Activated T-helper 1 cell treated with anti-CD3 and anti-CD28 coated beads, Interleukin-12 subunit alpha, Interleukin-12 subunit beta, Interleukin-2, Interleukin-4 antibody, amounts not matched to agents 30 ng/mL and 10 ng/mL and 1 ng/mL, durations not matched to agents 14 hours and 24 hours and 36 hours (primary cell): Measurements from ENCODE around the gene RAB11FIP4. TPM values are rescaled to one million over a fixed set of nuclear protein-coding genes. Genes with fewer than 3 reads are reported as not detected.
"Not testable (repeated sequence)": the region's sequence is repeated elsewhere in the genome, so short reads cannot be mapped to it uniquely, and the experiment has no call there.

Experiments used
- DNase-seq: peaks from one replicate; pipeline ENCODE4 v3.0.0; 2021; ENCODE audit warnings: low spot score
- H3K27ac Mint-ChIP-seq: one replicate; pipeline ENCODE4 v1.8.0; 2021; ENCODE audit warnings: mild to moderate bottlenecking, mixed read lengths
- H3K27me3 Mint-ChIP-seq: one replicate; pipeline ENCODE4 v1.8.0; 2022; ENCODE audit warnings: mild to moderate bottlenecking, moderate library complexity, mixed read lengths; ENCODE audit not compliant: insufficient read depth
- H3K36me3 Mint-ChIP-seq: one replicate; pipeline ENCODE4 v1.8.0; 2021; ENCODE audit warnings: low read depth, mixed read lengths
- H3K4me1 Mint-ChIP-seq: one replicate; pipeline ENCODE4 v1.8.0; 2021; ENCODE audit warnings: low read depth, mixed read lengths
- H3K4me3 Mint-ChIP-seq: one replicate; pipeline ENCODE4 v1.8.0; 2021; ENCODE audit warnings: mild to moderate bottlenecking, moderate library complexity, mixed read lengths
- H3K9me3 Mint-ChIP-seq: one replicate; pipeline ENCODE4 v1.8.0; 2021; ENCODE audit warnings: mixed read lengths
- intact Hi-C: fragments of 100-400 bp; cut with micrococcal nuclease; formaldehyde crosslinking; loops from one replicate; pipeline ENCODE4 v1.15.1; 2024
- total RNA-seq: library from RNA; stranded (reverse); gene quantifications from 2 replicates; pipeline ENCODE4 v1.2.3, GENCODE V29; 2022

RAB11FIP4 gene, protein sequence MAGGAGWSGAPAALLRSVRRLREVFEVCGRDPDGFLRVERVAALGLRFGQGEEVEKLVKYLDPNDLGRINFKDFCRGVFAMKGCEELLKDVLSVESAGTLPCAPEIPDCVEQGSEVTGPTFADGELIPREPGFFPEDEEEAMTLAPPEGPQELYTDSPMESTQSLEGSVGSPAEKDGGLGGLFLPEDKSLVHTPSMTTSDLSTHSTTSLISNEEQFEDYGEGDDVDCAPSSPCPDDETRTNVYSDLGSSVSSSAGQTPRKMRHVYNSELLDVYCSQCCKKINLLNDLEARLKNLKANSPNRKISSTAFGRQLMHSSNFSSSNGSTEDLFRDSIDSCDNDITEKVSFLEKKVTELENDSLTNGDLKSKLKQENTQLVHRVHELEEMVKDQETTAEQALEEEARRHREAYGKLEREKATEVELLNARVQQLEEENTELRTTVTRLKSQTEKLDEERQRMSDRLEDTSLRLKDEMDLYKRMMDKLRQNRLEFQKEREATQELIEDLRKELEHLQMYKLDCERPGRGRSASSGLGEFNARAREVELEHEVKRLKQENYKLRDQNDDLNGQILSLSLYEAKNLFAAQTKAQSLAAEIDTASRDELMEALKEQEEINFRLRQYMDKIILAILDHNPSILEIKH
- total RNA-seq, result 28.7 and 29.8 TPM in 2 replicates

DNA sequence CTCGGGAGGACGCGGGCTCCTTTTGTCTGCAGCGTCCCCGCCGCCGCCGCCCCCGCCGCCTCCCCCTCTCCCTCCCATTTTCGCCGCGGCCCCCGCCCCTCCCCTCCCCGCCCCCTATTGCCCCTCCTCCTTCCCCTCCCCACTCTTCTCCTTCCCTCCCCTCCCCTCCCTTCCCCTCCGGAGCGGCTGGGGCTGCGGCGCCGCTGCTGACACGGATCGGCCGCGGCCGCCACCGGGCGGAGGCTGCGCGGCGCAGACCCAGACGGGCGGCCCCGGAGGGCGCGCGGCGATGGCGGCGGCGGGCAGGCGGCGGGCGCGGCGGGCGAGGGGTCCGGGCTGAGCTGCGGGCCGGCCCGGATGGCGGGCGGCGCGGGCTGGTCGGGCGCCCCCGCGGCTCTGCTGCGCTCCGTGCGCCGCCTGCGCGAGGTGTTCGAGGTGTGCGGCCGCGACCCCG is at the start of gene RAB11FIP4:
Gene RAB11FIP4, plus strand, starts transcription at position 180 of the 454 bp plus-strand sequence. Its CDS starts 178 bp downstream, at position 358.
- no peak for DNase-seq
- Mint-ChIP-seq H3K4me3 (peak within 1 kb of the TSS; percentile 77), H3K4me1 (peaks cover 6% of the 10 kb centered on the region), H3K36me3 (peaks cover 2% of the 10 kb centered on the region), H3K27me3 (peaks cover 59% of the 10 kb centered on the region), H3K9me3 (no peaks in the 10 kb centered on the region), H3K27ac (peak within 1 kb of the TSS; percentile 11)
- intact Hi-C loops, result no loop called here

DNA sequence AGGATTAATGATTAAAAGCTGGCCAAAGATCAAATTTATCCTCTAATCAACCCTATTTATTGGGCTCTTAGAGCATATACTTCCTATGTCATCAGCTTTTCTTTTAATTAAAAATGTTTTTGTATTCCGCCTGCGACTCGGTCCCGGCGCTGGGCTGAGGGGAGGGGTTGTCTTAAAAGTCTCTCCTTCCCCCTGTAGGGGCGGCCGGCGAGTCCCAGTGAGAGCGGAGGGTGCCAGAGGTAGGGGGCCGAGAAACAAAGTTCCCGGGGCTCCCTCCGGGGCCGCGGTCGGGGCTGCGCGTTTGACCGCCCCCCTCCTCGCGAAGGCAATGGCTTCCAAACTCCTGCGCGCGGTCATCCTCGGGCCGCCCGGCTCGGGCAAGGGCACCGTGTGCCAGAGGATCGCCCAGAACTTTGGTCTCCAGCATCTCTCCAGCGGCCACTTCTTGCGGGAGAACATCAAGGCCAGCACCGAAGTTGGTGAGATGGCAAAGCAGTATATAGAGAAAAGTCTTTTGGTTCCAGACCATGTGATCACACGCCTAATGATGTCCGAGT is 46.2 kb upstream of the RAB11FIP4 start:
- H3K4me1 Mint-ChIP-seq, H3K9me3 Mint-ChIP-seq, H3K27ac Mint-ChIP-seq, H3K4me3 Mint-ChIP-seq, intact Hi-C loops, DNase-seq, H3K36me3 Mint-ChIP-seq, H3K27me3 Mint-ChIP-seq: not testable (repeated sequence)

DNA sequence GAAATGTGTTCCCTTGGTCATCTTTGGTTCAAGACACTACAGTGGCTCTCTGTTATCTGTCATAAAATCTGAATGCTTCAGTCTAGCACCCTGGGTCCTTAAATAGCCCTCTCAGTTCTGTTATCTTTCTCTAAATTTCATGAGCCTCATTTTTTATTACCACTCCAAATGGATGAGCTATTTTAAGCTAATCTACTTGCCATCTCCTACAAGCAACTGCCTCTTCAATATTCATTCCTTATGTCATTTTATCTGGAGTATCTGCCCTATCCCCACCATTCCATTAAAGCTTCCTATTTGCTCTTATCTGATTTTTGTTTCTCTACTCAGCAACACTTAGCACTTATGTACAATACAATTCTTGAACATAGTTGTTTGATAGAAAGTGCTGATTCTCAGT is 42.0 kb upstream of the RAB11FIP4 start:
- Mint-ChIP-seq H3K4me1 (no peaks in the 10 kb centered on the region), H3K9me3 (no peaks in the 10 kb centered on the region), H3K4me3 (no peak overlapping the region), H3K27ac (no peak overlapping the region), H3K36me3 (peaks cover 12% of the 10 kb centered on the region), H3K27me3 (no peaks in the 10 kb centered on the region)
- intact Hi-C loops, result no loop called here
- no peak for DNase-seq

DNA sequence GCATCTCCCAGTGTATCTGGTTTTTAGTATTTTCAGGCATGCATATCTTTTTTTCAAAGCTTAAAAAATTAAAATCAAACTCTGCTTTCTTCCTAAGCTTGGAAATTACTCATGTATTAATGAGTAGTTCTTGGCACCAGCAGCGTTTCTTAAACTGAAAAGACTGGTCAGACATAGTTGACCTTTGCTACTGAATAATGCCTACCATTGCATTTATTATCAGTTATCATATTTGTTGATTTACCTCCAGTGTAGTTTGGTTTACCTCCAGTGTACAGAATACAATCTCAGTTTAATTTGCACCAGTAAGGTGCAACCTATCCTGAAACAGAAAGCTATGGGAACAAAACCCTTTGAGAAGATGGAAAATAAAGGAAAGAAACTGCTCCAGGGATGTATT is 35.5 kb upstream of the RAB11FIP4 start:
- Mint-ChIP-seq H3K4me1 (no peaks in the 10 kb centered on the region), H3K27ac (no peak overlapping the region), H3K27me3 (no peaks in the 10 kb centered on the region), H3K36me3 (peaks cover 18% of the 10 kb centered on the region), H3K4me3 (no peak overlapping the region), H3K9me3 (no peaks in the 10 kb centered on the region)
- intact Hi-C loops, result no loop called here
- no peak for DNase-seq

DNA sequence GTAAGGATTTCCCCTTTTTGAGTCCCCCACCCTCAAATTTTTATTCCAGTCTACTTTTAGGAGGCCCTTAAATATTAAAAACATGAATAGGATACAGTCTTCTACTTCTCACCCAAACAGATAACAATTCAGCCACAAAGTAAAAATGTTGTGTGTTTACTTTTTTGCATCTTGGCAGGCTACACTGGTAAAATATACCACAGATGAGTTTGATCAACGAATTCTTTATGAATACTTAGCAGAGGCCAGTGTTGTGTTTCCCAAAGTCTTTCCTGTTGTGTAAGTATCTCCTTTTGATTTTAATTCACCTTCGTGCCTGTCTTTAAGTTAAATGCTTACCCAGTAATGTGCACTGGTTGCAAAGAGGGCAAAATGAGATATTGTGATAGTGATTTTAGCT is 34.4 kb upstream of the RAB11FIP4 start:
- H3K27me3 Mint-ChIP-seq, result no peaks in the 10 kb centered on the region
- no peak overlapping the region for H3K27ac Mint-ChIP-seq
- peaks cover 18% of the 10 kb centered on the region for H3K36me3 Mint-ChIP-seq
- H3K9me3 Mint-ChIP-seq, result no peaks in the 10 kb centered on the region
- H3K4me3 Mint-ChIP-seq, result no peak overlapping the region
- DNase-seq, result no peak
- no peaks in the 10 kb centered on the region for H3K4me1 Mint-ChIP-seq
- intact Hi-C loops, result no loop called here

DNA sequence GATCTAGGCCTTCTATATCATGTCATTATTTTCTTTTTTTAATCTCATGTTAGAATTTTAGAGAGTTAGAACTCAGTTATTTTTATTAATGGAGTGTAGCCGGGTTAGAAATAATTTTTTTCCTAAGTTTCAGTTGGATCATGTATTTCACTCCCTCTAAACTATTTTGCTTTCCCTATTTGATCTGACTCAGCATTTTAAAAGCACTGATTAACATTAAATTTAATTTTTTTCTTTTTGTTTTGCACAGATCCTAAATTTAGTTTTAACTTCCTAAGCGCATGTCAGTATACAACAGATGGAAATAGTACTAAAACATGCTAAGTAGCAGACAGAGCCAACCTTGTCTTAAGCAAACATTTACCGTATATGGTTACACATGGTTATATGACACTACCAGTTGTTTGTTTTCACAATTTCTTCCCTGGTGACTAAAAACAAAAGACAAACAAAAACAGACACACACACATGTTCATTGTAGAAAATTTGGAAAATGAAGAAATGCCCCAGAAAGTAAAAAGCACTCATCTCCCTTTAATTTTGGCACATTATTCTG is 33.6 kb upstream of the RAB11FIP4 start:
- H3K27me3 Mint-ChIP-seq, result no peaks in the 10 kb centered on the region
- no peak overlapping the region for H3K4me3 Mint-ChIP-seq
- no peak overlapping the region for H3K27ac Mint-ChIP-seq
- peaks cover 21% of the 10 kb centered on the region for H3K36me3 Mint-ChIP-seq
- intact Hi-C loops, result no loop called here
- no peaks in the 10 kb centered on the region for H3K4me1 Mint-ChIP-seq
- DNase-seq, result no peak
- H3K9me3 Mint-ChIP-seq, result no peaks in the 10 kb centered on the region

DNA sequence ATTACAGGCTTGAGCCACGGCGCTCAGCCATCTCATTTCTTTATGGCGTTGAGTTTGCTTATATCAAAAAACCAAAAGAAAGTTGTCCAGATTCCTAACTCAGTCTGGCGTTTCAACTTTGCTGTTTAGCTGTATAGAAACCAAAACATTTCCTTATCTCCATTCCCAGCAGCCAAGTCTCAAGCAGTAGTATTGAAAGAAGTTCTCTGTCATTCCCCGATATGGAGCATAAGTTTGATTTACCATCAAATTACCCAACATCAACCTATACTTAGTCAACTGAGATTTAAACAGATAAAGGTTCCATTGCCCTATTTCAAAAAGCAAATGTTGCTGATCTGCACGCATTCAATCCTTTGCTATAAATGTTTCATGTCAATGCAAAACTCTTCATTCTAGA is 27.5 kb upstream of the RAB11FIP4 start:
- H3K9me3 Mint-ChIP-seq, result no peaks in the 10 kb centered on the region
- DNase-seq, result no peak
- no peak overlapping the region for H3K4me3 Mint-ChIP-seq
- H3K36me3 Mint-ChIP-seq, result peaks cover 14% of the 10 kb centered on the region
- no peak overlapping the region for H3K27ac Mint-ChIP-seq
- intact Hi-C loops, result no loop called here
- no peaks in the 10 kb centered on the region for H3K27me3 Mint-ChIP-seq
- H3K4me1 Mint-ChIP-seq, result no peaks in the 10 kb centered on the region

DNA sequence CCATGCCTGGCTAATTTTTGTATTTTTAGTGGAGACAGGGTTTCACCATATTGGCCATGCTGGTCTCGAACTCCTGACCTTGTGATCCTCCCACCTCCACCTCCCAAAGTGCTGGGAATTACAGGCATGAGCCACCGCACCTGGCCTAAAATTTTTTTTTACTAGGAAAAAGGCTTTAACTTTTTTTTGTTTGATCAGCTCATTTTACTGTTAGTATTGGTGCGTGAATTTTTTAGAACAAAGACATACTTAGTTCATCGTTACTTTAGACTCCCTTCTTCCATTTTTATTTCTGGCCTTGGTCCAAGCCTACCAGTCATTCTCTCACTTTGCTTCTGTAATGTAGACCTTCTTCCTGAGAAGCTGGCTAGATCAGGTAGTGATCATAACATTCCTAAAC is 25.4 kb upstream of the RAB11FIP4 start:
- no peaks in the 10 kb centered on the region for H3K27me3 Mint-ChIP-seq
- no peak overlapping the region for H3K4me3 Mint-ChIP-seq
- peaks cover 2% of the 10 kb centered on the region for H3K4me1 Mint-ChIP-seq
- H3K9me3 Mint-ChIP-seq, result no peaks in the 10 kb centered on the region
- H3K27ac Mint-ChIP-seq, result no peak overlapping the region
- intact Hi-C loops, result no loop called here
- no peak for DNase-seq
- peaks cover 10% of the 10 kb centered on the region for H3K36me3 Mint-ChIP-seq

DNA sequence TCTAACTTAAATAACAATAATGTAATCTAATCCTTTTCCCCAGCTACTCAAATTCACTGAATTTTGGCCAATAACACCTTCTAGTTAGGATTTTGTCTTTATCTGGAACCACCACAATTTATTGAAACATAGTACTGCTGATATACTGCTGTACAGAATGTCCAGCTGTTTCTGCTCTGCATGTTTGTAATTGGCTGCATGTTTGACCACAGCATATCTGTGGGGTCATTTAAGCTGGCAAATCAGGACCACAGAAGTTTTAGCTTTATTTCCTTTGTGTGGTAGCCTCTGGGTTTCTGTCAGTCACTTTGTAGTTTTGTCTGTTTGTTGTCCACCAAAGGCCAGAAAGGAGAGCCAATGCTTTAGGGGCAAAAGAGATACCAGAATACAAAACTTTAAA is 22.2 kb upstream of the RAB11FIP4 start:
- intact Hi-C loops, result no loop called here
- no peak overlapping the region for H3K4me3 Mint-ChIP-seq

DNA sequence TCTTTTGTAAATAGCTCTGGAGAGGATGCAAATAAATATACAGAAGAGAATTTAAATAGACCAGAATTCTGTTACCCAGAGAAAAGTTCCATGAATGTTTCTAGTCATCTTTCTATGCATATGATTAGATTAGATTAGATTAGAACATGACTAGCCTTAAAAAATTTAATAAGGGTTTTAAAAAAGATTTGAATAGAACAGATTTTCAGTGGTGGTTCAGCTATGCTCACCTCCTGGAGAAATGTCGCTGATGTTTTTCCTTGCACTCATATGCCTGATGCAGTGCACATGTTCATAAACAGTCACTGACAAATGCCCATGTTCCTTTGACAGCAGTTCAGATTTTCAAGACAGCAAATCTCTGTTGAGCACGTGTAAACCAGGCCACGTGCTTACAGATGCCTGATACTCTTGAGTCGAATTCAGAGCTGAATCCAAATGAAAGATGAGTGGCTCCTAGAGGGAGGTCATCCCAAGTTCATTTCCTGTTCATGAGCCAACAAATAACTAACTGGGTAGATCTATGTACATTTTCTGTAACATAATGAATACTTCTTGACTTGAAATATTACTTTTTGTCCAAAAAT is 19.9 kb upstream of the RAB11FIP4 start:
- Mint-ChIP-seq H3K27ac (no peak overlapping the region), H3K36me3 (peaks cover 7% of the 10 kb centered on the region), H3K9me3 (no peaks in the 10 kb centered on the region), H3K4me3 (no peak overlapping the region), H3K27me3 (no peaks in the 10 kb centered on the region), H3K4me1 (peaks cover 21% of the 10 kb centered on the region)
- intact Hi-C loops, result loop anchor here (2.0 to 10.0 kb wide), 5 partner anchors 51 to 465 kb away; partner anchors contain the start of genes EVI2A, EVI2B, NF1 and TEFM
- DNase-seq, result no peak

More for the DNA sequence above, 22.2 kb upstream of the RAB11FIP4 start:
- Mint-ChIP-seq H3K4me1 (peaks cover 21% of the 10 kb centered on the region), H3K9me3 (no peaks in the 10 kb centered on the region), H3K36me3 (peaks cover 7% of the 10 kb centered on the region), H3K27me3 (no peaks in the 10 kb centered on the region), H3K27ac (no peak overlapping the region)
- no peak for DNase-seq

DNA sequence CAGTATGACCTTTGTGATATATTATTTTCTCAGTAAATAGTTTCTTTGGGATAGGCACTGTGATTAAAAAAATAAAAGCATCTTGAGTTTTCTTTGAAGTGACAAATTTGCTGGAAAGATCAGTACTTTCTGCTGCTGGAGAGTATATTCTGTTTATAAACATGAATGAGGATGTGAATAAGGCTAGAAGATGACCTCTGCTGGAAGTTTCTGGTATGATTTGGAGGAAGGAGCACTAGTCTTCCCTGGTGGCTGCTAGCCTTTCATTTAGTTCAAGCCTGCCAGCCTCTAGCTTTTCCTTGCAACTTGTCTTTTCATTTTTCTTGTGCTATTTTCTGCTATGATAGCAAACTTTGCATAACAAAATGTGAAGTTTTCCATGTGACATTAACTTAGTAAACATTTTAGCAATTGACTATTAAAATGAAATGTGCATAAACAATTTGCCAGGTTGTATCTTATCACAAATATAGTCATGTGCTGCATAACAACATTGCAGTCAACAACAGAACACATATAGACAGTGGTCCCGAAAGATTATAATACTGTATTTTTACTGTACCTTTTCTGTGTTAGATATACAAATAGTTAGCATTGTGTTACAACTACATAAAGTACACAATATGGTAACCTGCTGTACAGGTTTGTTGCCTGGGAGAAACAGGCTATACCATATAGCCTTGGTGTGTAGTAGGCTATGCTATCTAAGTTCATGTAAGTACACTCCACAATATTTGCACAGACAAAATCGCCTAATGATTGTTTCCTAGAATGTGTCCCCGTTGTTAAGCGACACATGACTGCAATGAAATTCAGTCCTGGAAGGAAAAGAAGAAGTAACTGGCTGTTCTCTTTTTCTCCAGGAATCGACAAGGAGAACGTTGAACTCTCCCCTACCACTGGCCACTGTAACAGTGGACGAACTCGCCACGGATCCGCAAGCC is 18.1 kb upstream of the RAB11FIP4 start:
- Mint-ChIP-seq H3K27me3 (no peaks in the 10 kb centered on the region), H3K36me3 (peaks cover 5% of the 10 kb centered on the region), H3K9me3 (no peaks in the 10 kb centered on the region), H3K4me1 (peaks cover 21% of the 10 kb centered on the region), H3K27ac (no peak overlapping the region), H3K4me3 (no peak overlapping the region)
- intact Hi-C loops, result loop anchor here (1.0 to 10.0 kb wide), 7 partner anchors 53 to 467 kb away; partner anchors contain the start of genes EVI2A, EVI2B, NF1 and TEFM
- DNase-seq, result no peak

DNA sequence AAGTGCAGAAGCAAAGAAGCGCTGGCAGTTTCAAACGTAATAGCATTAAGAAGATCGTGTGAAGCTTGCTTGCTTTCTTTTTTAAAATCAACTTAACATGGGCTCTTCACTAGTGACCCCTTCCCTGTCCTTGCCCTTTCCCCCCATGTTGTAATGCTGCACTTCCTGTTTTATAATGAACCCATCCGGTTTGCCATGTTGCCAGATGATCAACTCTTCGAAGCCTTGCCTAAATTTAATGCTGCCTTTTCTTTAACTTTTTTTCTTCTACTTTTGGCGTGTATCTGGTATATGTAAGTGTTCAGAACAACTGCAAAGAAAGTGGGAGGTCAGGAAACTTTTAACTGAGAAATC is 17.4 kb upstream of the RAB11FIP4 start:
- Mint-ChIP-seq H3K27ac (no peak overlapping the region), H3K27me3 (no peaks in the 10 kb centered on the region), H3K9me3 (no peaks in the 10 kb centered on the region), H3K4me3 (no peak overlapping the region), H3K36me3 (peaks cover 5% of the 10 kb centered on the region), H3K4me1 (peaks cover 21% of the 10 kb centered on the region)
- intact Hi-C loops, result loop anchor here (5.0 to 10.0 kb wide), 2 partner anchors 62 to 279 kb away; partner anchors contain the start of genes EVI2B and NF1
- no peak for DNase-seq
